T-helper 2 cell (primary cell): ENCODE results near the gene NDUFB2.
"Not testable (repeated sequence)": the region's sequence is repeated elsewhere in the genome, so short reads cannot be mapped to it uniquely, and the experiment has no call there.

Experiments used
- DNase-seq, 5 experiments: peaks; one replicate each; pipeline versions ENCODE4 v3.0.0 to v3.0.0-alpha.2; 2012 to 2022

The NDUFB2 gene

GRCh38 chr7:140673063-140673773 lies 23.3 kb upstream of the NDUFB2 start:
- DNase-seq: peak; percentile 27 to 73 (median 51)

GRCh38 chr7:140673774-140674155 lies 22.7 kb upstream of the NDUFB2 start:
- DNase-seq: no peak

DNA sequence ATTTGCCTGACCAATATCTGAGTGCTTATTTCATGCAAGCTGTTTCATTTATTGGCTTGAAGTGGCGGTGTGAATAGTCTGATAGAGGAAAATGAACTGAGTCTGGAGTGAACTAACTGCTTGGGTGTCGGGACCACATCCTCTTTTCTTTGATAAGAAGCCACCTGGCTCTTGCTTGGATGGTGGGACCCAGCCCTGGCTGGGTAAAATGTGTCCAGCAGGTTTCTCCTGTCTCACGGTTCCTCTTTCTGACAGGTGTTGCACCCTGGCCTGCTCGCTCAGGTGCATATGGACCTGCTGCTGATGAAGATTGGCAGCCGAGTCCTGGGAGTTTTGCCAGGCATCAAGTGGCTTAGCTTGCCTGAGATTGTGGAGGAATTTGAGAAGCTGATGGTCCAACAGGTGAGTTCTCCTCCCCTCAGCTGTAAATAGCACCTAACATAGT lies 22.1 kb upstream of the NDUFB2 start:
- no peak for DNase-seq

DNA sequence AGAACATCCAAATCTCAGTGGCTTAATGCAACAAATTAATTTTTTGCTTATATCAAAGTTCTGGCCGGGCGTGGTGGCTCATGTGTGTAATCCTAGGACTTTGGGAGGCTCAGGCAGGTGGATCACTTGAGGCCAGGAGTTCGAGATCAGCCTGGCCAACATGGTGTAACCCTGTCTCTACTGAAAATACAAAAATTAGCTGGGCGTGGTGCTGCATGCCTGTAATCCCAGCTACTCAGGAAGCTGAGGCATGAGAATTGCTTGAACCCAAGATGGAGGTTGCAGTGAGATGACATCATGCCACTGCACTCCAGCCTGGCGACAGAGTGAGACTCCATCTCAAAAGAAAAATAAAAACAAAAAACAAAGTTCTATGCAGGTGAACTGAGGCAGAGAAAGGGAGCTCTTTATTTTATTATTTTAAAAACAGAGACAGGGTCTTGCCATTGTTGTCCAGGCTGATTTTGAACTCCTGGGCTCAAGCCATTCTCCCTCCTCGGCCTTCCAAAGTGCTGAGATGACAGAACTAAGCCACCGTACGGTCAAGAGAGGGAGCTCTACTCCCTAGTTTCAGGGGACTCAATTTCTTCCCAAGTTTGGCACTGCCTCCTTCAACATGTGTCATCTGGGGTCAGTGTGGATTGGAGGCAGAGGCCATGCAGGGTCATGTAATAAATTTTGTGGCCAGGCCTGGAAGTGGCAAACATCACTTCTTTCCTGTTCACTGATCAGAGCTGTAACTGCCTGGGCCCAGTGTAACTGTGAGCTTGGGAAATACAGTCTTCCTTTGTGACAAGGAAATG lies 21.4 kb upstream of the NDUFB2 start:
- no peak for DNase-seq

- DNase-seq: no peak
Observed at GRCh38 chr7:140675726-140676125, 20.8 kb upstream of the NDUFB2 start.

DNA sequence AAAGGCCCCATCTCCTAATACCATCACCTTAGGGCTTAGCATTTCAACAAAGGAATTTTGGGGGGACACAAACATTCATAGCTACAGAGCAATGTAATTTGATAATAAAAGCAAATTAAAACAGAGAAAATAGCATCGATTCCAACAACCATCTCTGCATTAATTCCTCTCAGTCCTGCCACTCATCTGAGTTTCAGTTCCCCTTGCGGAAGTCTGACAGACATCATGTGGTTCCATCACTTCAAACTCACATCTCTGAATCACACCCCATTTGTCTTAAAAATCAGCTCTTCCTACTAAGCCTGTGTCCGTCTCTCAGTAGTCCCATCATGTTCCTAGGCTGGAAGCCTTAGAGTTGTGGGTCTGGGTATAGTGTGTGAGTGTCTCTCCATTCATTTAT lies 20.2 kb upstream of the NDUFB2 start:
- no peak for DNase-seq

DNA sequence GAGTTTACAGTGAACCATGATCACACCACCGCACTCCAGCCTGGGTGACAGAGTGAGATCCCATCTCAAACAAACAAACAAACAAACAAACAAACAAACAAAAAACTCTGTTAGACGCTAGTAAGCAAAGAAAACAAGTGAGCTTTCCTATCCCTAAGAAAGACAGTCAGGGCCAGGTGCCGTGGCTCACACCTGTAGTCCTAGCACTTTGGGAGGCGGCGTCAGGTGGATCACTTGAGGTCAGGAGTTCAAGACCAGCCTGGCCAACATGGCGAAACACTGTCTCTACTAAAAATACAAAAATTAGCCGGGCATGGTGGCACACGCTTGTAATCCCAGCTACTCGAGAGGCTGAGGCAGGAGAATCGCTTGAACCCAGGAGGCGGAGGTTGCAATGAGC lies 19.6 kb upstream of the NDUFB2 start:
- DNase-seq: not testable (repeated sequence)

- no peak for DNase-seq
Observed at GRCh38 chr7:140677496-140677895, 19.0 kb upstream of the NDUFB2 start.

GRCh38 chr7:140678081-140678815 lies 18.3 kb upstream of the NDUFB2 start:
- DNase-seq: no peak

GRCh38 chr7:140678816-140679130 lies 17.7 kb upstream of the NDUFB2 start:
- DNase-seq: no peak

GRCh38 chr7:140679186-140679585 lies 17.3 kb upstream of the NDUFB2 start:
- DNase-seq: no peak

DNA sequence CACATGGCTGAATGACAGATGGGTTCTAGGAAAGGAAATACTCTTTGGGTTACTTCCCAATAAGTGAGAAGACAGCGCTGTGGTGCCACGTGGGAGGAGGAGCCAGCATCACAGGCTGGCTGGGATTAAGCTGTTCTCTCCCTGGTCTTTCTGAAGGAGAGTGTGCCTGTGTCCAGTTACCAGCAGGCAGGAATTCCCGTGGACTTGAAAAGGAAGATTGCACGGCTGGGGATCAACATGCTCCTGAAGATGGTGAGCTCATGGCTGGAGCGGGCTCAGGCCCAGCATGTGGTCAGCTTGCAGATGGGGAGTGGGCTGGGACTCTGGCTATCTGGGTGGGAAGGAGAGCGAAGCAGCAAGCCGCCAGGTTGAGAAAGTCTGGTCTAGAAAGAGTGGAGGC lies 15.6 kb upstream of the NDUFB2 start:
- no peak for DNase-seq

GRCh38 chr7:140681766-140682165 lies 14.7 kb upstream of the NDUFB2 start:
- no peak for DNase-seq

GRCh38 chr7:140683657-140684056 lies 12.9 kb upstream of the NDUFB2 start:
- DNase-seq: no peak

- DNase-seq: no peak
Observed at GRCh38 chr7:140684066-140684950, 12.2 kb upstream of the NDUFB2 start.

DNA sequence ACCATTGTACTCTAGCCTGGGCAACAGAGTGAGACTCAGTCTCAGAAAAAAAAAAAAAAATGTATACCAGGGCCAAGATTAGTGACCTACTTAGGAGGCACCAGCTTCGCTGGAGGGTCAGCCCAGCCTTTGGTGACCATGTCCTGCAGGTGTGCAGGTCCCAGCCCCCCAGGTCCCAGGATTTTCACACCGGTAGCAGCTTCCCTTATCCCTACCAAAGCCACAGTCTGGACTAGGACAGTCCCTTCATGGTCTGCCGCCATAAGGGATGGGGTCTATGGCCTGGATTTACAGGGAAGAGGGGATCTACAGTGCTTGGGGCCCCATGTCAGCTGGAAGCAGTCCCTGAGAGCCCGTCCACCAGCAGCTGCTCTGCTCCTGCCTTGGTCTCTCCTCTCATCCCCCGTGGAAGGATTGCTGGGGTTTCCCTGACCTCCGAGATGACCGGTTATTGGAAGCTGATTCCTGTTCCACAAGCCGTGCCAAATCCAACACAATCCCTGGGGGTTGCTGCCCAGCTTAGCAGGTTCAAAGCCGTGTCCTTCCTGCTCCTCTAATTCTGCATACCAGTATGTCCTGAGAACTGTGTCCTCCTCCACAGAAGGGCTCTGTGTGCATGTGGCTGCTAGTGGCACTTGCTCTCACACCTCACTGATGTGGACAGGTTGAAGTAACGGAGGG lies 11.0 kb upstream of the NDUFB2 start:
- DNase-seq: no peak

- DNase-seq: no peak
Observed at GRCh38 chr7:140686921-140687320, 9.6 kb upstream of the NDUFB2 start.

DNA sequence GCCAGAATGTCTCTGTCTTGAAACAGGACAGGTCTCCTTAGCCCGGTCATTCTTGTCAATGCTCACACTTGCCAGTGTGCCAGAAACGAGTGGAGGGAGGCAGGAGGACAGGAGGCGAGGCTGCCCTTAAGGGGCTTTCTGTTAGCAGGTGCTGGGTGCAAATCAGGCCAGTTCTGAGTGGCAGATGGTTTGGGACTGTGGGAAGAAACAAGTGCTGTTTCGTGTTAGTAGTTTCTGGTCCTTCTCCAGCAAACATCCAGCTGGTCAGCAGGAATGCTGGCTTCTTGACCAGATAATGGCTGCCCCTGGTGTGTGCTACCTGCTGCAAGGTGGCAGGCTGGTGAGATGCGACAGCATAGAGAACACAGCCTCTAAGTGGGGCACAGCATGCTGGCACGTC lies 8.2 kb upstream of the NDUFB2 start:
- DNase-seq: no peak

DNA sequence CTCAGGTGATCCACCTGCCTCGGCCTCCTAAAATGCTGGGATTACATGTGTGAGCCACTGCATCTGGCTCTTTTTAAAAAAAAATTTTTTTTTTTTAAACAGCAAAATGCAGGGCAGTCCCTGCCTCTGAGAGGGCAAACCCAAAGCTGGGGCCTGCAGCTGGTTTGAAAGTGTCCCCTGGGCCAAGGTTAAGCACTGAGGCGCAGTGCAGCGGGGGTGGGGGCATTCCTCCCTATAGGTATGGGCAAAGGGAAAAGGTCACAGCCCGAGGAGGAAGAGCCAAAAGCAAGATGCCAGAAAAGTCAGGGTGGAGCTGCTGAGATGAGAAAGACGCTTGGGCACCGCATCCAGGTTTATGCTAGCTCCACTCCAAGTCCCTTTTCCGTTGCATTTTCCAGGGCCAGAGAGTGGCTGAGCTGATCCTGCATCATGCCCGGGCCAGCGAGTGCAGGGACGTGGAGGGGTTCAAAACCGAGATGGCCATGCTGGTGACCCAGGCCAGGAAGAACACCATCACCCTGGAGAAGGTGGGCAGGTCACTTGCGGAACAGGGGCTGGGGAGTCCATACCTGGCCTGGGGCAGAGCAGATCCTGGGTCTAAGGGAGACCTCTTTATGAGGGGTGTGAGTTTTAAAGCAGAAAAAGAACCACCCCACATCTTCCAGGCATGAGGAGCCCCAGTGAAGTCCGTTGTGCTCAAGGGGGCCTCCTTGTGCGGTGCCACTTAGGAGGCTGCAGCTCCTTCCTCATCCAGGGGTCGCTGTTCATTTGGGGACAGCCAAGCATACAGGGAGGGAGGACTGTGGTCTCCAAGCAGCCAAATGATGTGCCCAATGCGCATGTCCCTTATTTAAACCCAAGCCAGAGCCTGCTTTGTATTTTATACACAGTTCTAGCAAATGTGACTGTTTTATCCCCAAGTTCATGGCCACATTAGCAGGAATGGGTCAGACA lies 7.0 kb upstream of the NDUFB2 start:
- no peak for DNase-seq

DNA sequence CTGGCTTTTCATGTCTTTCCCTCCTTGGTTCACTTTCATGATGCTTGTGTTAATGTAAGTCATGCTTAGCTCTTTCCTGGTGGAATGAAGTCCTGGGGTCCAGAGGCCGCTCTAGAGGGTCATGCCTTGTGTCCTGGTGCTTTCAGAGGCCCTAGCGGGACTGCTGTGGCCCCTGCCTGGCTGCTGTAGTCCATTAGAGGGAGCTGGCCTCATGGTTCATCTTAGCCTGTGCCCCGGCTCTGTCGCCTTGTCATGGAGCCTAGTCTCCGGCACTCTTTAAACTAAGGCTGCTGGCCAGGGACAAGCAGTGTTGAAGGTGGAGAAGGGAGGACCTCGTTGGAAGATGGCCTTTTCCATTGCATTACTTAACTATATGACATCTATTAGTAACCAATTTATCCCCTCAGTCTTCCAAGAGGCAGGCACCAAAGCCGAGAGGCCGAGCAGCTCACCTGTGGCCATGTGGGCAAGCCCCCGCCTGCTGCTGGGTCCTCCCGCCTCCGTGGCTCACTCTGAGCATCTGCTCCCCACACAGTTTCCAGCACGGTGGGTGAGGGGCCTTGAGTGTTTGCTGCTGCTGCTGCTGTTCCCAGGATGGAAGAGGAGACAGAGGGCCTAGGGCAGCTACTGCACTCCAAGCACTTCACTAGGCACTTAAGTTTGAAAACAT lies 5.0 kb upstream of the NDUFB2 start:
- DNase-seq: no peak
